HepG2 (cell line): ENCODE results near the gene FAM163A. TPM values are rescaled to one million over a fixed set of nuclear protein-coding genes. Genes with fewer than 3 reads are reported as not detected.

Experiments used
- ATAC-seq: fragments of 200-7000 bp; cut with Tn5 transposase; 3 replicates; pipeline ENCODE4 v1.9.1; 2020; ENCODE audit warnings: mild to moderate bottlenecking, moderate library complexity
- BruUV-seq: library from RNA; stranded (reverse); fragments of 400-500 nt; replicated peaks from 2 replicates; lab custom pipeline; 2021; lab: Mats Ljungman, UMichigan
- CTCF ChIA-PET: fragments of 300-600 bp; formaldehyde crosslinking; extraction: SDS; loops from one replicate; lab custom pipeline; 2021; ENCODE audit warnings: low total read pairs, inconsistent platforms, low intra/inter-chr PET ratio; lab: Yijun Ruan, JAX
- POLR2A ChIA-PET: fragments of 350-600 bp; sonication (Branson Sonifier 250); formaldehyde crosslinking; loops from one replicate; lab custom pipeline; 2020; ENCODE audit warnings: antibody characterized with exemption, inconsistent platforms; lab: Yijun Ruan, JAX
- DNase-seq: peaks from one replicate; pipeline ENCODE4 v3.0.0-alpha.2; 2015; ENCODE audit warnings: low spot score
- FAIRE-seq: peaks from 3 replicates; lab custom pipeline; 2011; peaks lifted over from hg19 to GRCh38; lab: Jason Lieb, UNC
- H2AFZ ChIP-seq: one replicate; pipeline ENCODE4 v1.6.1; 2011; ENCODE audit warnings: low read length, inconsistent platforms
- H3K27ac ChIP-seq: fragments of 300-600 bp; 3 replicates; pipeline ENCODE4 v1.8.0; 2011; ENCODE audit warnings: mixed run types, mild to moderate bottlenecking, mixed read lengths, low read length, inconsistent platforms; ENCODE audit not compliant: insufficient read depth; ENCODE audit errors: extremely low read length
- H3K27me3 ChIP-seq, 2 experiments: fragments of 200-600 bp in 1 of 2; 2 replicates in 1 of 2; 3 replicates in 1 of 2; pipeline versions ENCODE4 v1.6.0 to v1.8.0; 2011; ENCODE audit warnings: low read length in 2 of 2, mild to moderate bottlenecking in 2 of 2, moderate library complexity in 2 of 2, inconsistent platforms in 1 of 2; ENCODE audit not compliant: insufficient read depth in 2 of 2, control insufficient read depth in 1 of 2
- H3K36me3 ChIP-seq, 2 experiments: fragments of 200-600 bp in 1 of 2; replicated peaks in 1 of 2; 2 replicates in 1 of 2; 3 replicates in 1 of 2; pipeline versions ENCODE4 v1.5.1 to v1.8.0; 2011; ENCODE audit warnings: low read length in 2 of 2, inconsistent platforms in 1 of 2; ENCODE audit not compliant: insufficient read depth in 2 of 2, control insufficient read depth in 1 of 2
- H3K4me1 ChIP-seq: 2 replicates; pipeline ENCODE4 v1.5.1; 2012; ENCODE audit warnings: low read length, inconsistent platforms; ENCODE audit not compliant: insufficient read depth
- H3K4me2 ChIP-seq: 2 replicates; pipeline ENCODE4 v1.6.0; 2011; ENCODE audit warnings: low read depth, low read length, inconsistent platforms
- H3K4me3 ChIP-seq, 3 experiments: fragments of 200-600 bp in 1 of 3; sonication (generic), shearing (Covaris generic) in 1 of 3; replicated peaks in 1 of 3; 2 replicates each; pipeline ENCODE4 v1.5.1; 2011 to 2016; ENCODE audit warnings: low read length in 3 of 3, inconsistent platforms in 2 of 3, low read depth in 2 of 3, mild to moderate bottlenecking in 2 of 3, control low read depth in 1 of 3, mixed read lengths in 1 of 3; ENCODE audit not compliant: insufficient read depth in 1 of 3
- H3K79me2 ChIP-seq: one replicate; pipeline ENCODE4 v1.6.1; 2011; ENCODE audit warnings: low read length, inconsistent platforms; ENCODE audit not compliant: insufficient read depth
- H3K9ac ChIP-seq: 2 replicates; pipeline ENCODE4 v1.6.0; 2011; ENCODE audit warnings: mild to moderate bottlenecking, low read depth, low read length, inconsistent platforms; ENCODE audit not compliant: insufficient read depth
- H3K9me3 ChIP-seq: 2 replicates; pipeline ENCODE4 v1.5.1; 2012; ENCODE audit warnings: mild to moderate bottlenecking, low read length
- H4K20me1 ChIP-seq: 2 replicates; pipeline ENCODE4 v1.6.0; 2011; ENCODE audit warnings: inconsistent platforms, mild to moderate bottlenecking, low read length, moderate library complexity; ENCODE audit not compliant: insufficient read depth
- ATM ChIP-seq: fragments of 450-650 bp; IDR thresholded peaks from 2 replicates; pipeline ENCODE4 v1.7.1; 2017; ENCODE audit warnings: mild to moderate bottlenecking, borderline replicate concordance
- FOXP4 ChIP-seq: sonication (generic); formaldehyde crosslinking; IDR thresholded peaks from 2 replicates; pipeline ENCODE4 v1.4.0; 2020; ENCODE audit warnings: missing genetic modification reagents
- MXI1 ChIP-seq: IDR thresholded peaks from 3 replicates; pipeline ENCODE4 v1.6.1; 2012; ENCODE audit warnings: low read depth, low read length, inconsistent platforms, borderline replicate concordance
- ONECUT2 ChIP-seq: sonication (generic); formaldehyde crosslinking; IDR thresholded peaks from 2 replicates; pipeline ENCODE4 v1.4.0; 2020; ENCODE audit warnings: missing genetic modification reagents
- PLRG1 ChIP-seq: fragments of 450-650 bp; conservative IDR thresholded peaks from 2 replicates; pipeline ENCODE4 v1.6.1; 2016
- RXRA ChIP-seq: sonication (generic); formaldehyde crosslinking; IDR thresholded peaks from 2 replicates; pipeline ENCODE4 v1.5.1; 2020; ENCODE audit warnings: missing genetic modification reagents
- SETDB1 ChIP-seq: sonication (generic); formaldehyde crosslinking; IDR thresholded peaks from 2 replicates; pipeline ENCODE4 v1.5.1; 2020; ENCODE audit warnings: missing genetic modification reagents, mild to moderate bottlenecking, borderline replicate concordance
- TP53 ChIP-seq: sonication (generic); formaldehyde crosslinking; conservative IDR thresholded peaks from 2 replicates; pipeline ENCODE4 v1.4.0; 2020; ENCODE audit warnings: missing genetic modification reagents
- UBTF ChIP-seq: sonication (generic); formaldehyde crosslinking; IDR thresholded peaks from 2 replicates; pipeline ENCODE4 v1.4.0; 2020; ENCODE audit warnings: mild to moderate bottlenecking, missing genetic modification reagents
- YY1 ChIP-seq: IDR thresholded peaks from 2 replicates; pipeline ENCODE4 v1.6.1; 2011; ENCODE audit warnings: low read length, low read depth, moderate library complexity, mild to moderate bottlenecking; ENCODE audit not compliant: insufficient read depth, insufficient replicate concordance
- ZNF251 ChIP-seq: sonication (generic); formaldehyde crosslinking; IDR thresholded peaks from 2 replicates; pipeline ENCODE4 v1.9.0; 2021; ENCODE audit warnings: mild to moderate bottlenecking, missing genetic modification reagents
- ZNF296 ChIP-seq: sonication (generic); formaldehyde crosslinking; conservative IDR thresholded peaks from 2 replicates; pipeline ENCODE4 v1.5.0; 2020; ENCODE audit warnings: mild to moderate bottlenecking, missing genetic modification reagents
- ZNF3 ChIP-seq: IDR thresholded peaks from 2 replicates; pipeline ENCODE4 v1.7.0; 2017; ENCODE audit warnings: inconsistent platforms
- ZNF567 ChIP-seq: sonication (generic); formaldehyde crosslinking; IDR thresholded peaks from 2 replicates; pipeline ENCODE4 v1.8.1; 2023; ENCODE audit warnings: mild to moderate bottlenecking, missing genetic modification reagents, borderline replicate concordance
- WGBS: methylation state at CpG from one replicate; pipeline ENCODE4 v1.1.6; 2017; ENCODE audit warnings: low lambda C conversion rate; 5-methylcytosine and 5-hydroxymethylcytosine counted together
- in situ Hi-C: cut with HindIII; loops from 2 replicates; pipeline ENCODE4 v1.10.0; 2017; ENCODE audit warnings: low pct_unique_long_range_greater_than_20kb; ENCODE audit not compliant: extremely low pct_ligation_motif_present
- intact Hi-C: fragments of 100-400 bp; cut with micrococcal nuclease; formaldehyde crosslinking; loops from one replicate; pipeline ENCODE4 v1.10.0; 2022; ENCODE audit not compliant: unreplicated experiment
- polyA plus RNA-seq, 8 experiments: library from polyadenylated mRNA; depleted of rRNA in 3 of 8; stranded (reverse) in 7 of 8; unstranded in 1 of 8; fragments of >200 nt; fragmentation: Illumina TruSeq in 4 of 8; extraction: Trizol in 4 of 8; gene quantifications; 2 replicates each; pipeline versions ENCODE4 v1.2.1 to v1.2.3, GENCODE V29; 2011 to 2016; ENCODE audit warnings: low read depth in 4 of 8, missing spikeins in 1 of 8, mixed read lengths in 1 of 8; ENCODE audit not compliant: insufficient read depth in 1 of 8
- total RNA-seq, 5 experiments: library from RNA; depleted of rRNA; stranded (reverse); fragments of >200 nt; fragmentation: Illumina TruSeq; extraction: Trizol; gene quantifications; 2 replicates each; pipeline ENCODE4 v1.2.3, GENCODE V29; 2016; ENCODE audit warnings: low read depth in 1 of 5

Gene FAM163A
- total and polyA plus RNA-seq, 2 of the 13 experiments (the other 11 are each of a cell fraction or from before 2014, with no cell fraction given), result not detected

GRCh38 chr1:179831852-179832699 lies 89.0 kb downstream of the FAM163A start:
- ATAC-seq, result no peak
- CTCF ChIA-PET, result no interaction called here
- 27% methylated on average over 7 of the region's 9 CpGs for WGBS

More at GRCh38 chr1:179831852-179832699, 89.0 kb downstream of the FAM163A start:
- Histone ChIP-seq H3K9ac (no peak overlapping the region), H2AFZ (no peak overlapping the region), H4K20me1 (no peaks in the 10 kb centered on the region), H3K4me3 (no peak overlapping the region), H3K36me3 (no peaks in the 10 kb centered on the region), H3K27ac (no peak overlapping the region), H3K79me2 (no peaks in the 10 kb centered on the region), H3K4me1 (no peaks in the 10 kb centered on the region), H3K4me2 (no peak overlapping the region), H3K9me3 (no peaks in the 10 kb centered on the region), H3K27me3 (peaks cover 0 to 21% of the 10 kb centered on the region in 2 experiments; a peak in 3 of 5 replicates)
- DNase-seq, result no peak
- BruUV-seq, result no TSS peak
- POLR2A ChIA-PET, result no interaction called here
- no peak for FAIRE-seq
- in situ Hi-C loops, result no loop called here
- TF ChIP-seq FOXP4 (CRISPR knock-in tag) (no peak), ATM (no peak), PLRG1 (no peak), ZNF567 (no peak), ONECUT2 (CRISPR knock-in tag) (no peak), ZNF296 (CRISPR knock-in tag) (no peak), MXI1 (no peak), ZNF251 (no peak), YY1 (no peak), TP53 (no peak), SETDB1 (CRISPR knock-in tag) (no peak), UBTF (no peak), RXRA (no peak), ZNF3 (CRISPR knock-in tag) (no peak)
- TF ChIP-seq, all 625 proteins: peak for 0
- intact Hi-C loops, result no loop called here
